T-helper 2 cell (primary cell): ENCODE measurements around the gene UTP18.
"Not testable (repeated sequence)": the region's sequence is repeated elsewhere in the genome, so short reads cannot be mapped to it uniquely, and the experiment has no call there.

Source experiments
- DNase-seq, 5 experiments: peaks; one replicate each; pipeline versions ENCODE4 v3.0.0 to v3.0.0-alpha.2; 2012 to 2022
- total RNA-seq, 2 donors: gene quantifications; one replicate each; lab custom pipeline; 2026; lab: John Stamatoyannopoulos, UW

The UTP18 gene
- 70.6 to 86.4 reads per million in 2 donors for total RNA-seq

- peak; percentile 92 to 99 (median 96) for DNase-seq
Measured at GRCh38 chr17:51260237-51261023, at the start of gene UTP18. Gene UTP18, plus strand, starts transcription at chr17:51260546. Its CDS starts 39 bp downstream, at chr17:51260585.

DNA sequence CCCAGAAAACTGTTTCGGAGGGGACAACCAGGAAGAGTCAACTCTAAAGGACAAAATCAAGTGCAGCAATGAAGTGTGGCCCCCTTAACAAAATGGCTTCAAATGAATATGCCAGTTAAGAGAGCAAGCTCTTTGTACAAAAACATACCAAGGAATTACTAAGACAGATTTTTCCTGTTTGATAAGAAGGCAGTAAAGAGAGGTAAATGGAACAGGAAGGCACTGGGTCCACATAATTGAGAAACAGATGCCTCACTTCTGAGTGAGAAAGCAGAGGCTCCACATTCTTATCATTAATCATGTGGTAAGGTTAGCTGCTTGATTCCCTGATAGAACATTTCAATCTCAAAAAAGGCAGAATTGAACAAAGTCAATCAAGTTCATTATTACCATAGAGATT, 45.4 kb upstream of the UTP18 start:
- DNase-seq, result no peak

GRCh38 chr17:51217946-51218345, 42.4 kb upstream of the UTP18 start:
- no peak for DNase-seq

DNA sequence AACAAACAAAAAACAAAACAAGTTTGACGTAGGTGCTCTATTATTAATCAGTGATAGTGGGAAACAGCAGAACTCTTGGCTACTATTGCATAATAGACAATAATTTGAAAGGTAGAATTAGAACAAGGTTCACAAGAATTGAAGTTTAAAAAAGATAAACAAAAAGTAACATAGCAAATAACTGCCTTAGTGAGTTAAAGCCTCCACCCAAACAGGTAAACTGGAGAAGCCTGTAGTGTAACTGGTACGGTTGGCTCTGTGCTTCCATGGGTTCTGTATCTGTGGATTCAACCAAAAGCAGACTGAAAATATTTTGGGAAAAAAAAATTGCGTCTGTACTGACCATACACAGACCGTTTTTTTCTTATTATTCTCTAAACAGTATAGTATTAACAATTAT, 39.0 kb upstream of the UTP18 start:
- no peak for DNase-seq

DNA sequence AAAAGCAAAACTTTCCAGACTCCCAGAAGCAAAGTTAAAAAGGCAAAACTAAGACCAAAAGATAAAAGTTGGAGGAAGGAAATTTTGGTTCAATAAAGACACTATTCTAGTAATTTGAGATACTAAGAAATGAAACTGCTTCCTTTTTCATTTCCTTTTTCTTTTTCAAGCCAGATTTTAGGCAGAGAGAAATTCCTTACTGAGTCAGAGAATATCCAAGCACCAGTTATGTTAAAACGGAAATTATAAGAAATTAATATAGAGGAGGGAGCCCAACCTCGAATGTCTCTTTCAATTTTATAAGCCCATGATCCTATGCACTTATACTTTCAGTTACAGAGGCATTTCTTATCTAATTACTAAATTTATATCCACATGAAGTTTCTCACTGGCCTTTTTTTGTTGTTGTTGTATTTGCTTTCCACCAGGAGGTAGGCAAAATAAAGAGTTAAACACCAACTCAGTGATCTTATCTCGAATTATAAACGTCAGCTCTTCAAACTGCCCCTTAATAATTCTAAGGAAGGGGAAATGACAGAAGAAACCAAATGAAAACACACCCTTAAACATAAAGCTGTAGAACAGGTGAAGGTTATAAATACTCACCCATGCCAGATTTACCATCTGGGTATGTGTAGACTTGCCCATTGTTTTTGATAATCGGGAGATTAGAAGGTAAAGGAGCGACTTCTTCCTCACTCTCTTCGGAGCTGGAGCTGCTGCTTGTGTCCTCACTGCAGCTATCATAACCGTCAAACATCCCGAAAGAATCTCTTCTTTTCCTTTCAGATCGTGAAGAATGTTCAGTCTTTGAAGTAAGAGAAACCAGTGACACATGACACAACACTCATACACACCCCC, 35.7 kb upstream of the UTP18 start:
- peak in 1 of 5 experiments; percentile 45 for DNase-seq

DNA sequence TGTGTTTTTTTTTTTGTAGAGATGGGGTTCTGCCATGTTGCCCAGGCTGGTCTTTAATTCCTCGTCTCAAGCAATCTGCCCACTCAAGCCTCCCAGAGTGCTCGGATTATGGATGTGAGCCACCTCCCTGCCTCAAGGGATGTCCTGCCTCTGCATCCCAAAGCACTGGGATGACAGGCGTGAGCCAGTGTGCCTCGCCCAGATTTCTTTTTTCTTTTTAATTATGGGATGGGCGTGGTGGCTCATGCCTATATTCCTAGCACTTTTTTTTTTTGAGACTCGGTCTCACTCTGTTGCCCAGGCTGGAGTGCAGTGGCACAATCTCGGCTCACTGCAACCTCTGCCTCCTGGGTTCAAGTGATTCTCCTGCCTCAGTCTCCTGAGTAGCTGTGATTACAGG, 34.8 kb upstream of the UTP18 start:
- DNase-seq, result not testable (repeated sequence)

DNA sequence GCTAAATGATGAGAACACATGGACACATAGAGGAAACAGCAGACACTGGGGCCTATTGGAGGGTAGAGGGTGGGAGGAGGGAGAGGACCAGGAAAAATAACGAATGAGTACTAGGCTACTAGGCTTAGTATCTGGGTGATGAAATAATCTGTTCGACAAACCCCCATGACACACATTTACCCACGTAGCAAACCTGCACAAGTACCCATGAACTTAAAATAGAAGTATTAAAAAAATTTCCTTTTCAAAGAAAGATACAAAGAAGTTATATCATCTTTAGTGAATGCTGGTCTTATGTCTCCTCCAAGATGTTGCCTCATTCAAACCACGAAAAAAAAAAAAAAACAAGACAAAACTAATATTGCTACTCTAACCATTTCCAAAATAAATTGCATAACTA, 32.2 kb upstream of the UTP18 start:
- DNase-seq, result no peak

- no peak for DNase-seq
Measured at GRCh38 chr17:51229889-51230288, 30.5 kb upstream of the UTP18 start.

- no peak for DNase-seq
Measured at GRCh38 chr17:51230306-51230705, 30.0 kb upstream of the UTP18 start.

- DNase-seq, result no peak
Measured at GRCh38 chr17:51231999-51232398, 28.3 kb upstream of the UTP18 start.

GRCh38 chr17:51234162-51234561, 26.2 kb upstream of the UTP18 start:
- DNase-seq, result no peak

DNA sequence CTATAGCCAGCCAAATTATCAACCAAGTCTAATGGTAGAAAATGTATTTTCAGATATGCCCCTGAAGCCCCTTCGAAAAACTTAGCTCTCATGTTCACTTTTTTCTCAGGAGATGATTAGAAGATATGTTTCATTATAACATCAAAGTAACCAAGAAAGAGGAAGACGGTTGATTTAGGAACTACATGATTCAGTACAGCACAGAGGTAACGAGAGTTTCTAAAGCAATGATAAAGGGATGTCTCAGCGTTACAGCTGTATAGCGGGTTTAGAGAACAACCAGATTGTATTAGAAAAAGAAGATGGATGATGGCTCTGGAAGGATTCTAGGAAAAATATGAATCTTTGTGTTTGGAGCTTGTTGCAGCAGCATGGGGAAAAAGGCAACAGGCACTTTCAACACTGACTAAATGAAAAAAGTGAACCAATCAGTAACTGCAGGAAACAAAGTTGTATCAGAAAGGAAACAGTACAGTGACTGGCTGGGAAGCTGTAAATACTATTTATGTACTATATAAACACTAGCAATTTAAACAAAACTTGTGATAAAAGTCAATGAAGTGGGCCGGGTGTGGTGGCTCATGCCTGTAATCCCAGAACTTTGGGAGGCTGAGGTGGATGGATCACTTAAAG, 22.0 kb upstream of the UTP18 start:
- peak in 1 of 5 experiments; percentile 53 for DNase-seq

GRCh38 chr17:51240275-51240674, 20.1 kb upstream of the UTP18 start:
- DNase-seq, result no peak

DNA sequence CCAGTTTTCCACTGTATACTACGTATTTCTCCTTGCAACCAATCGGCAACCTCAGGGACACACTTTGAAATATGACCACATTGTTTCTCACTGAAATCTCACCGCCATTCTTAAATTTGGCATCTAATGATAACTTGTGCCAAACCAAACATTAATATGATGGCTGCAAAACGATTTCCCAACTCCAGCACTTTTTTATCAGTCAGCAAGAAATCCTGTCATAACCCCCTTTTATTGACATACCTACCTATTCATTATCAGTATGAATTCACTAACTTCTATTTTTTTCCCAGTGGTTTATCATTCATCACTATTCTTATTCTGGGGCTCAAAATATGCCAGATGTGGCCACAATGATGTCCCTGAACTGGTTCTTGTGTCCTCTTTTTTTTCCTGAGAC, 16.3 kb upstream of the UTP18 start:
- no peak for DNase-seq

GRCh38 chr17:51245535-51245934, 14.8 kb upstream of the UTP18 start:
- DNase-seq, result no peak

DNA sequence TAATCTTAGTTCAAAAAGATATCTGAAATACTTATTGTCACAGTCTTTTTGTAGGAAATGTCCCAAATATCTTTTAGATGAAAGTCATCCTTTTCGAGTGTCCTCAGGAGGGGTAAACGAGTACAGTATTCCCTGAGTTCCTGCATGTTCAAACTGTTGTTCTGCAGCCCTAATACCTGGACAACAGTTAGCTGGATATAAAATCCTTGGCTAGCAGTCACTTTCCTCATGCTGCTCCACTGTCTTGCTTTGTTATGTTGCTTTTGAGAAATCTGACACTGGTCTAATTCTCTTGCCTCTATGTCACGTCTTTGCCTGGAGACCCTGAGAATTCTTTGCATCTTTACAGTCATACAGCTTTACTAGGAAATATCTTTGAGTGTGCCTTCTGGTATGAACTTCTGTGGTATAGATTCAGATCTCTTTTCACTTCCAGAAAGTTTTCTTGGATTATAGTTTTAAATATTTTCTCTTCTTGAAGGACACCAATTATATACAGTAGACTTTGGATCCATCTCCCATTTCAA, 10.0 kb upstream of the UTP18 start:
- no peak for DNase-seq

GRCh38 chr17:51251010-51251409, 9.3 kb upstream of the UTP18 start:
- DNase-seq, result no peak

DNA sequence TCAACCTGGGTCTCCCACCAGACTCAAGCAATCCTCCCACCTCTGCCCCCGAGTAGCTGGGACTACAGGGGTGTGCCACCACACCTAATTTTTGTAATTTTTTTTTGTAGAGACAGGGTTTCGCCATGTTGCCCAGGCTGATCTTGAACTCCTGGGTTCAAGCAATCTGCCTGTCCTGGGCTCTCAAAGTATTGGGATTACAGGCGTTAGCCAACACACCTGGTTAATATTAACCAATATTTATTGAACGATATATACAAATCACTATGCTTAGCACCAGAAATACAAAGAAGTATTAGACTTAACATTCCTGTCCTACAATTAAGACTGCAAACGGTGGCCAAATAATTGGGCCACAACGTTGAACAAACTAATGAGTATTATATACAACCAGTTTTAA, 4.7 kb upstream of the UTP18 start:
- DNase-seq, result no peak

GRCh38 chr17:51256101-51256500, 4.2 kb upstream of the UTP18 start:
- no peak for DNase-seq

- no peak for DNase-seq
Measured at GRCh38 chr17:51257150-51258081, 2.9 kb upstream of the UTP18 start.

DNA sequence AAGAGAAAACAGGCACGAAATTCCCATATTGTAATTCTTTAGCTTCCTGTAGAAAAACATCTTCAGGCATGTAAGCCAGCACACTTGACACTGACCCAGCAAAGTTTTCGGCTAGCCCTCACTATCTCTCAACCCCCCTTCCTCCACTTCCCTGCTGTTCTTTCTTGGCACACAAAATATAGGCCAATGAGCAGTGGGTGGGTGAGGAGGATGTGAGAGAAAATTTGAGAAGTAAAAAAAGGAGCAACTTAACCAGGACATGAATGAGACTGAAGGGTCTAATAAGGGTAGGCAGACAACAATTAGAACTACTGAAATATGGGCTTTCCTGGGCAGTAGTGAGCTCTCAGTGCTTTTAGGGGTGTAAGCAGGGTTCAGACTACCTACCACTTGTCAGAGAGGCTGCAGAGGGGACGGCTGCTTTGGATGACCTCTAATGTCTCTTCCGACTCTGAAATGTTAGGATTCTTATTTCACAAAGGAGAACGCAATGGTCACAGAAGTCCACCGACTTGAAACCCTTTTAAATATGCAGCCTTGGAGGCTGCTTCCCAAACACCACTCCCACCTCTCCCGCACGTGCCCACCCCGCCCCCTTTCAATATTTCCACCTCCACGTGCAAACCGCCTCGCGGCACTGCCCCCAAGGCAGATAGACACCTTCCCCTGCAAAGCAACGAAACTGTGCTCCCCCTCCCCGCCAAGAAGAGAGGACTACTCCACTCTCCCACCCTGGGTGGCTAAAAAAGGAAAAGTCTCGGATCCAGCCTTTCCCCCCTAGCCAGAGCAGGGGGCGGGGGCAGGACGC, 1.4 kb upstream of the UTP18 start:
- DNase-seq, result peak in 2 of 5 experiments; percentile 8
